GM21576 (cell line): ENCODE measurements around the gene XYLT1.

Source experiments
- ATAC-seq: cut with Tn5 transposase; IDR thresholded peaks from one replicate; pipeline ENCODE4 v1.9.1; 2021; ENCODE audit warnings: mild to moderate bottlenecking, moderate library complexity; ENCODE audit not compliant: unreplicated experiment

XYLT1 gene

DNA sequence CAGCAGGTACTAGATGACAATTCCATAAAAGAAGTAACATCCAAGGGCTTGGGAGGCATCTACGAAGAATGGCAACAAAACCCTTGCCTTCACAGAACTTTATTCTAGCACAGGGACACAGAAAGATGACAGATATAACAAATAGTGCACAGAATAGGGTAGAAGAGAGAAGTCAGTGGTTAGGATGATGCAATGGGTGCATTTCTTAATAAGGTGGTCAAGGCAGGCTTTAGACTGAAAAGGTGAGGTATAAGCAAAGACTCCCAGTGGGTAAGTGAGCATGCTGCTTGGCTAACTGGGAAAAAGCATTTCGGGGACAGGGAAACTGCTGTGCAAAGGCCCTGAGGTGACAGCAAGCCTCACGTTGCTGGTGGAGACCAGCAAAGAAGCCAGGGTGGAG is 175.9 kb downstream of the XYLT1 start:
- no peak for ATAC-seq

DNA sequence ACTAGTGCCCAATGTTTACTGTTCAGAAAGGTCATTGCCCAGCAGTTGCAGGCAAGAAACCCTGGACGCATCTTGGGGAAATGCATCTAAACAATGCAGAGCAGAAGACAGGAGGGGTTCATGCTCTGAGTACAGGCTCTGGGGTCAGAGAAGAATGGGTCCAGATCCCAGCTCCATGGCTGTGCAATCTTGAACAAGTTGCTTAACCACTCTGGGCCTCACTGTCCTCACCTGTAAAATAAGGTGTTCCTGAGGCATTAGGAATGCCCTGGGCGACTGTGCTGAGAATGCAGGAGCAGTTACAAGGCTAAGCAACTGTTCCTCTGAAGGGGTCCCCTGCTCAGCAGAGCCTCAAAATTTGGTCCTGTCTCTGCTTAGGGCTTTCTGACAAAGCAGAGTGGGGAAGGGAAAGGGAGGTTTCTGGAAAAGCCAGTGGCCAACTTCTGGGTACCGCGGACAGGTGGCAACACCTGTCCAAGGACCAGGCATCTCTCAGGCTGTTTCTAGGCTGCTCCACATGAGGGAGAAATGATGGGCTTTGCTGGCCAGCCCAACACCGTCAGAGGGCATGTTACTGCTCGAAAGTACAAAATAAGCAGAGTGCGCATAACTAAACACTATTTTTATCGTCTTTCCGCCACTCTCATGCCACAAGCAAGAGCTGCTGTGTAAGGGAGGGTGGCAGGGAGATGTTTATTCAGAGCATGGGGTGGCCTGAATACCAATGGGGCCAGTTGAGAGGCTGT is 176.8 kb downstream of the XYLT1 start:
- no peak for ATAC-seq

DNA sequence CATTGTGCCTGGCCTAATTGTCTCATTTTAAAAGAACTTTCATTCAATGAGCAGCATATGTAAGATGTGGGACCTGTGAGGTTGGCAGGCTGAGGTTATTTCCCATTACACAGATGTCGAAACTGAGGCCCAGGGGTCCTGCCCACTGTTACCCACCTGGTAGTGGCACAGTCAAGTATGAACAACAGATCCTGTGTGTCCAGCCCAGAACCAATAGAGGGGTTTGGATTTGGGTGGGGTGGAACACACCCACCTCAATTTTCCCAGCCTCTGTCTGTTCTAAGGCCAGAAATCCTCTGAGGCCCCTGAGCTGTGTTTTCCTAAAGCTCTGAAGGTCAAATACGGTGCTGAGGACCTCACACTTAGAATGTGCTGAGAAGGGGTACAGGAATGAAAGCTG is 179.5 kb downstream of the XYLT1 start:
- ATAC-seq: no peak

DNA sequence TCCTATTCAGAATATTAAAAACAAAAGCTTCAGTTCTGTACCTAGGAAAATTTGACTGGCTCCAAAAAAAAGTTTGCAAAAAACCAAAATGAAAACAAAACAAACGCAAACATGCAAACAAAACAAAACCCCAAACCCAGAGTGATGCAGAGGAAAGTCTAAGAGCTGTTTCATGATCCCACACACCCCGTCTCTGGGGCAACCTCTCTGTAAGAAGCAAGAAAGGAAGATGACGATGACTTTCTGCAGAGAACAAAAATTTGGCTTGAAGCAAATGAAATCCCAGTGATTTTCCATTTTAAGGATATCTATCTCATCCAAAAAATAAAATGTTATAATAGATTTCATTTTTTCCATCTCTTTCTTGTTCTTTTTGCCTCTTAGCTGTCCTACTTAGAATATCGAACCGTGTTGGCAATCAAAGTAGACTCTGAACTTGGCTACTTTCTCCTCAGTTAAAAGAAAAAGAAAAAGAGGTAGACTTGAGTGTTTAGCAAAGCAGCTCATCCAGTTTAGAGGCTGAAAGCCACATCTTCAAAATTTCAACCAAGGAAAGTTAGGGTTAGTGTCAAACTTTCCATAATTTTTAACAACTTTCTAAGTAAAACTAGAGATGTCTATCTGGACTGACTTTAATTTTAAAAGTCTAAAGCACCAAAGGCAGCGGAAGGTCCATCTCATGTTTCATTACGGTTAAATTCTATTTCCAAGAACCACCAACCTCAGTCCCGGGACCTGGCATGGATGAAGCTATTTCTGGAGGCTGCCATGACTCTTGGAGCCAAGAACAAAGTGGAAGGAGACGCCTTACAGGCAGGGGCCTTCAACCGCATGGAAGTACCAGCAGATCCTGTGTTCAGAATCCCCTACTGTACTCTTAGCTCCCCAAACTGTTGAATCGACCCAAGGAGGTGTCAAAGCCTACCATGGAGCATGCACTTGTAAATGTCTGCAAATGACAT is 180.8 kb downstream of the XYLT1 start:
- no peak for ATAC-seq

DNA sequence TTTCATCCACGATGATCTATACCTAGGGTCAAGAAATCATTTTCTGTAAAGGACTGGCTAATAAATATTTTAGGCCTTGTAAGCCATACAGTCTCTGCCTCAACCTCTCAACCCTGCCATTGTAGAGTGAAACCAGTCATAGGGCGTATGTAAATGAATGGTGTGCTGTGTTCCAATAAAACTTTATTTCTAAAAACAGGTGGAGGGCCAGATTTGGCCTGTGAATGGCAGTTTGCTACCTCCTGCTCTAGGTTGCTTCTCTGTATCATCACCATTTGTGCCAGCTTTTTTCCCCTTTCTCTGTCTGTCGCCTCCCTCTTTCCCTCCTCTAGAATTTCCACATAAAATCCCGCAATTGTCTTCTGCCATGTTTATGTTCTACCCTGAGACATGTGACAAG is 181.7 kb downstream of the XYLT1 start:
- ATAC-seq: no peak

DNA sequence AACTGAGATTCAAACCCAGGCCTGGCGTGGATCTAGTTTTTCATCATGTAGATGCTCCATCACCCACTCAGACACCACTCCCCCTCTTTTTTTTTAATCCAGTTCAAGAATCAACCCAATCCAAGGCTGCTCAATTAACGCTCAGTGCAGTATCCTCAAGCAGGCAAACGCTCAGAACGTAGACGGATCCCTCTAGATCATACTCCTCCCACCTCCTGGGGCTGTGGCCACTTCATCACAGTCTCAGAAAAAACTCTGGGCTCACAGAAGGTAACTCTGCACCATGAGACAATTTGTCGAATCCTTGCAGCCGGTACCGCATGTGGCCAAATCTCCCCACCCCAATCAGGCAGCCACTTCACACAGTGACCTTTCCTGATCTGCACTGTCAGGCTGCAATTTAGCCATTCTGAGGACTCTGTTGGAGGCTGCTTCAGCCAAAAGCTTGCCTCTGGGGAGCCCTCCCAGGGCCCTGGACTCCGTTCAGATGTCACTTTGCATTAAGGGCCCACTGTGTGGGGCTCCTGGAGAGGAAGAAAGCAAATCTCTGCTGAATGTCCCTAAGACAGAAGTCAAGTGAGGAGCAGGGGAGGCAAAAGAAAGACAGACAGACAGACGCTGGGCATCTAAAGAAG is 183.5 kb downstream of the XYLT1 start:
- ATAC-seq: no peak

DNA sequence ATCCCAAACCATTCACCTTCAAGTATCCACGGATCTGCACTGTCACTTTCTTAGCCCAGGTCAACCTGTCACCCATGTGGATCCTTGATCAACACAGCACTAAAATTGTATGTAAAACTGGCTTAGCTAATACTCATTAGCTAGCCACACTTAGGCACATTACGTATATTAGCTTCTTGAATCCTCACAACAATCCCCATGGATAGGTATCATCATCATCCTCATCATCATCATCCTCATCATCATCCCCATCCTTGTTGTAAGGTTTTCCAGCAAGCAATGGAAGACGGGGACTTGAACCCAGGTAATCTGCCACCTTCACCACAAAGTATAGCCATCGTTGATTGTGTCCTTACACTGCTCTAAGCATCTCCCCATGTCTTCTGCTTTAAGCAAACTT is 184.3 kb downstream of the XYLT1 start:
- ATAC-seq: no peak

DNA sequence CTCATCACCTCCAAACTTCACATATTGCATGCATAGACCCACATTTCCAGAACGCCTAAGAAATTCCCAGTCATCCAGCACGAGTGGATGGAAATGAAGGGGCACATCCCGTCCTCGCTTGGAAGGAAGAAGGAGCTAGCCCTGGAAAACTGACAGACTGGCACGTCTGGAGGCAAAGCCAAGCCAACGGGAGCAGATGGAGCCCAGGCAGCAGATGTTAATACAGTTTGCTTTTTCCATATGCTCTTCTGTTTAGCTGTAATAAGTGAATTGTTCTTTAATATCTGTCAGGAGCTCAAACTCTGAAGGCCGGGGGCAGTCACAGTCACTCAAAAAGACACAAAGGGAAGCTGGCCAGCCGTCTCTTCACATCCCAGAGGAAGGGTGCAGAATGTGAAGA is 187.7 kb downstream of the XYLT1 start:
- ATAC-seq: no peak

DNA sequence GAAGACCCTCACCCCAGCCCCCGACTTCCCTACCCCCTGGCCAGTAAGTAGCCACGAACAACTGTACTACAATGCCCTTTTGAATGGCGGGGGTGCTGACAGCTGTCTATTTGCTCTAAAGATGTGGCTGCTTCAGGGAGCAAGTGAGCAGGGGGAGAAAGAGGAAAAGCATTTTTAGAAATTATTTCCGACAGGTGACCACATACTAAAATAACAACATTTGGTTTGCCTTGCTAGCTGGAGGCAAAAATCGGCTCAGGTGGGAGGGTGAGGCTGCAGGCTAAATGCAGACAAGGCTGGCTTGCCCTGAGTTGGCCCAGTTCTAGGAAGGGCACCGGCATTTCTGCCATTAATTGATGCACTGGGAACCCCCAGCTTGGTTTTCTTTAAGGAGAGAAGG is 188.5 kb downstream of the XYLT1 start:
- ATAC-seq: no peak

DNA sequence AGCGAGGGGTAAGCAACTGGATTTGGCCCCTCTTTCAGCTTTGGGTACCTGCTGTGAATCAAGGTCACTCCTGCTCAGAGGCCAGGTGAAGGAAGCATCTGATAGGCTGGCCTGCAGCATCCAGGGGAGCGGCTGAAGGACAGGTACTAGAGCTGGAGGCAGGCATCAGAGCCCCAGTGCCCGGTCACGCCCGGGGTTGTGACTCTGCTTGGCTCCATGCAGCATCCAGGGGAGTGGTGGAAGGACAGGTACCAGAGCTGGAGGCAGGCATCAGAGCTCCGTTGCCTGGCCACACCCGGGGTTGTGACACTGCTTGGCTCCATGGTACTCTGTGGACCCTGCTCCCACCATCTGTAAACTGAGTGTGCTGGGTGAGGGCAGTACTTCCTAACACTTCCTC is 189.7 kb downstream of the XYLT1 start:
- no peak for ATAC-seq

DNA sequence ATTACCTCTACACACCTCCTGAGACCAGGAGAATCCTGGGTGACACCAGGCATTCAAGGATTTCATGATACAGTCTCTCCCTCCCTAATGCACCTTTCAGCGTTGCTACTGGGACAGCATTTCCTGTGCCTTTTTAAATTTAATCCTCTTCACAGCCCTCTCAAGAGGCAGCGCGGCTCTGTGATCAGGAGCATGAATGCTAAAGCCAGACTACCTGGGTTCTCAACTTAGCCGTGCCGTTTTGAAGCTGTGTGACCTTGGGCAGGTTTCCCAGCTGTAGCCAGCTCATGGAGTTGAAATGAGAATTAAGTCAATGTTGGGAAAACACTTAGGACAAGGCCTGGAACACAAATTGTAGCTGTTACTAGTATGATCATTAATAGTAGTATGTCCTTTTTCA is 191.8 kb downstream of the XYLT1 start:
- no peak for ATAC-seq

DNA sequence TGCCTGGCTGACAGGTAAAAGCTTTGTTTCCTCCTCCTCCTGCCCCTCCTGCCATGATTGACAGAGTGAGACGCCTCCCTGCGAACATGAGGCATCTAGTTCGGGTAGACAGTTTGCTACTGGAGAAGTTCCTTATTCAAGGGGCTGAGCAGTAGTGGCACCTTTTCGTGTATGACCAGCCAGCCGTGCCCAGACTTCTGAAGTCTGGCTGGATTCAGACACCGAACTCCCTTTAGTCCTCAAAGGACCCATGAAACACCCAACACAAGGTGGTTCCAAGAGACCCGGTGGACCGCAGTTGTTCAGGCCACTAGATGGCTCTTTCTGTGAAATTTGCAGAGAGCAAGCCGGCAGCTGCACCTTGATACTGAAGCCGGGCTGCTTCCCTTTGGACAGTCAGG is 192.8 kb downstream of the XYLT1 start:
- no peak for ATAC-seq

DNA sequence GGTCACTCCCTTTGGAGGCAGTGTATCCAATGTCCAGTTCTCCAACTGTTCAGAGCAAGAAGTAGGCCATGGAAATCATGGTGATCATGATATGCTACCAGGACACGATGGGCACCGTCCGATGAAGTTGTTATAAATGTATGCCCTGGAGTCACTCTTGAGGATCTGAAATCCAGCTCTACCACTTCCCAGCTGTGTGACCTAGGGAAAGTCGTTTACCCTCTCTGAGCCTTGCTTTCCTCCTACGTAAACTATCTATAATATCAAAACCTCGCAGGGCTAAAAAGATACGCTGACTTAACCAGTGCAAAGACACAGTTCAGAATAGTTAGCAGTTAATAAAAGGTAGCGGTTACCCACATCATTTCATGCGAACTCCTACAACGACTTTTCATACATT is 194.2 kb downstream of the XYLT1 start:
- ATAC-seq: no peak

DNA sequence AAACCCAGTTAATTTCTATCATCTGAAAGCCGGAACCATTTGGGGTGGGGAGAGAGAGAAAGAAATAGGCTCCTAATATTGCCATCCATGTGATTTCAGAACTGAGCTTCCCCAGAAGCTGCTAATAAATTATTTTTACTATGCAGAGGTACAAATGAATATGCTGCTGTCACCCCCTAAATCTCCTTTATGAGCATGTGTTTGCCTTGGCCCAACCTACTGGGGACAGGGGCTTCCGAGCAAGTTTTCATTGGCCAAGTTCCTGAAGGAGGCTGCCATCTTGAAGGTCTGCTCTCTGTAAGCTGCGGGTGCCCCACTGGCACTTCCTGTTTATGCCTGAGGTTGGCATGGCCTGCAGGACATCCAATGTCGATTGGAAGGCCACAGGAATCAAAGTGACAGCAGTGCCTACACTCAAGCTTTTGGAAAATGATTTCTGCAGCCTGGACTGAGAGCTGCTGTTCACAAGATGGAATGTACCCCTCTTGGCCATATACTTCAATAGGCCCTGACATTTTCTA is 194.7 kb downstream of the XYLT1 start:
- no peak for ATAC-seq

DNA sequence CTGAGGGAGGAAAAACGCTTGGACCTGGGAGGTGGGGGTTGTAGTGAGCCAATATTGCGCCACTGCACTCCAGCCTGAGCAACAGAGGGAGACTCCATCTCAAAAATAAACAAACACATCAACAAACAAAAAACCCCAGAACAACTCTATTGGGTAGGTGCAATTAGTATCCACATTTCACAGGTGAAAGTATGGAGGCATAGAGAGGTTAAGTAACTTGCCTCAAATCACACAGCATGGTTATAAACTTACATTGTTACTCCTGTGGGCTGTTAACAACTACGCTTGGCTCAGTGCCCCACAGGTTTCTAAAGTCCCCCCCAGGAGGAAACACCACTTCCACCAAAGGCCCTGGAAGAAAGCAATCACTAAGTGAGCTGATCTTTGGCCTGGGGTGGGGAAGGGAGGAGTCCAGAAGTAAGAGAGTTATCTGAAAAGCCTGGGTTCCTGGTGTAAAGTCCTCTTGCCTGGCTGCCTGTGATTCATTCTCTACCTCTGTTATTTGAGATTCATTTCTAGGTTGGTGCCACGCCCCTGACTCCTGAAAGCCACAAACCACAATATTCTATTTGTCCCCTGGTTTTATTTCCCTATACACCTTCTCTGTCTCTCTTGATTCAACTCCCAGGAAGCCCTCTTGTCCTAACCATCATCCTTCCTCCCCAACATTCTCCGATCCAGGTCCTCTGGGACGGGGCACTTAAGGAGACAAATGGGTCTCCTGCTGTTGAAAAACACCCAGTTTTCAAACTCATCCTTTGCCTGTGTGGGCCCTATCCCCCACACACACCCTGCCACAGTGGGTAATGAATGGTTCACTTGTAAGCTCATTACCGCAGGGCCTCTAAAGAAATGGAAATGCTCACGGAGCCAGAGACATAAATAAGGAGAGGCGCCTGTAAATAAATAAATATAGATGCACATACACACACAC is 195.4 kb downstream of the XYLT1 start:
- ATAC-seq: no peak

DNA sequence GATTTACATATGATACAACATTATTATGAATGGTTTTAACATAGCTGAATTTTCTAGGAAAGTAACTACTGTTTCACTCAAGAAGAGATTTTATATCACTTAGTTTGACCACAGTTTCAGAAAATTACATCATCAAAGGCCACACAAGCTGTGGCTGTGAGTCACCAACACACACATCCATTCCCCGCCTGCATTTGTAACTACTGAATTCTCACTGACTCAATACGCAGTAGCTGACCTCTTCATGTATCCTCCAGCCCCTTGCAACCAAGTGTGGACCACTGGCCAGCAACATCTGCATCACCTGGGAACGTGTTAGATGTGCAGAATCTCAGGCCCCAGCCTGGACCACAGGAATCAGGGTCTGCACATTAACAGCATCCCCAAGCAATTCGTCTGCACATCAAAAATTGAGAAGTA is 197.6 kb downstream of the XYLT1 start:
- no peak for ATAC-seq

DNA sequence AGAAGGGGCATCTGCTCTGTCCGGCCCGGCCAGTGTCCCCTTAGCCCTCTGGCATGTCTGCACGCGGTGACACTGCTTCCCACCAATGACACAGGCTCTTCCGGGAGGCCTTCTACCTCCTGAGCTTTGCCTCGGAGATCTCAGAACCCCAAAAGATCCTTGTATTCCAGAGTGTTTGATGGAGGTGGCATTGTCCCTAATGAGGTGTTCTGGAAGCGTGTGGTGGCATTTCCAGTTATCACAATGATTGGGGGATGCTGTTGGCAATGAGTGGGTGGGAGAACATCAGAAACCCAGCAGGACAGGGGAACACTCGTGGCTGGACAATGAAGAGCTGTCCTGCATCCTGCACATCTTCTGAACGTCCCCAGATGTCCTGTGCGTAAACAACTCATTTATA is 198.0 kb downstream of the XYLT1 start:
- ATAC-seq: no peak

DNA sequence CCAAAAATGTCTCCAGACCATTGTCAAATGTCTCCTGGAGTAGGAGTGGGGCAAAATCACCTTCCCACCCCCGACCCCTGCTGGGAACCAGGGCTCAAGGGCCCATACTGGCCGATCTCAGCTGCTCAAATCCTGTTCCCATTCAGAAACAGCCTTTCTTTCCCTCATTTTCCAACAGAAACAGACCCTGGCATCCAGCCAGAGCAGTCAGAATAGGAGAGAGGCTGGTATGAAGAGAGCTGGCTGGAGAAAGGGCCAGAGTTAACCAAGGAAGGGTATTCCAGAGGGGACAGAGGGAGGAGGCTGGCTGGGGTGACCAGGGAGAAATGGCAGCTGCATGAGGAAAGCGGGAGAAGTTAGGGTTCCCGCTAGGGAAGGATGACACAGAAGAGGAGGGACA is 199.1 kb downstream of the XYLT1 start:
- ATAC-seq: no peak

DNA sequence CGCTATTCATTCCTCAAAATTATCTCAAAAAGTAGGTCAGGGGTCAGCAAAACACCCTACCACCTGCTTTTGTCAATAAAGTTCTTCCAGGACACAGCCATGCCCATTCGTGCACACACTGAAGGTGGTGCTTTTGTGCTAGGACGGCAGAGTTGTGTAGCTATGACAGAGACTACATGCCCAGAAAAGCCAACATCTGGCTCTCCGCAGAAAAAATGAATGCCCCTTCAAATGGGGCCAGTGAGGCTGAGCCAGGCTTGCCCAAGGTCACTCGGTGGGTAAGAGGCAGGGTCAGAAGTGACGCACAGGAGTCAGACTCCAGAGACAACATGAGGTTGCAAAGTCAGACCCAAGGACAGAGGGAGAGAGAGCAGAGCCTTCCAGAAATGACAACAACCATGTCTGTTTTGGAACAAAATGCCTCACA is 200.1 kb downstream of the XYLT1 start:
- ATAC-seq: no peak

DNA sequence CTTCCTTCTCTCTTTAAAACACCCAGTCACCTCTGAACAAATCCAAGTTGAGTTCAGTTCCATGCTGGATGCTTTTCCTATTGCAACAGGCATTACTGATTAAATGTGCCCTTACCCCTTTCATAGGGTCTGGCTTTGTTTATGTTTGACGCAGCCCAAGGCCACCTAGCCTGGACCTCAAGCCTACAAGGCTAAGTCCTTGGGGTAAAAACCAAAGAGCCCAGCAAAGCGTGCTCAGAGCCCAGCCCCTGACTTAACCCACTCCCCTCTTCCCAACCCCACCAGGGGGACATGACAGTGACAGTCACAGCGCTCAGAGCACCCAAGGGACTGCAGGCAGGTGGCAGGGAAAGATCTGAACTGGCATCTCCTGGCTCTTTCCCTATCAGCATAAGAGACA is 200.6 kb downstream of the XYLT1 start:
- no peak for ATAC-seq
